Hematopoietic multipotent progenitor cell (in vitro differentiated cells): ENCODE results near the gene OR2A2. TPM values are rescaled to one million over a fixed set of nuclear protein-coding genes. Genes with fewer than 3 reads are reported as not detected.
"Not testable (repeated sequence)": the region's sequence is repeated elsewhere in the genome, so short reads cannot be mapped to it uniquely, and the experiment has no call there.

Source experiments
- DNase-seq, 3 donors: peaks; one replicate each; pipeline ENCODE4 v3.0.0-alpha.2; 2011 to 2015; ENCODE audit warnings: low read depth in 2 of 3, low spot score in 2 of 3
- total RNA-seq: library from RNA; depleted of rRNA; stranded (reverse); fragments of >200 nt; gene quantifications from one replicate; pipeline ENCODE4 v1.2.3, GENCODE V29; 2012

The OR2A2 gene, protein sequence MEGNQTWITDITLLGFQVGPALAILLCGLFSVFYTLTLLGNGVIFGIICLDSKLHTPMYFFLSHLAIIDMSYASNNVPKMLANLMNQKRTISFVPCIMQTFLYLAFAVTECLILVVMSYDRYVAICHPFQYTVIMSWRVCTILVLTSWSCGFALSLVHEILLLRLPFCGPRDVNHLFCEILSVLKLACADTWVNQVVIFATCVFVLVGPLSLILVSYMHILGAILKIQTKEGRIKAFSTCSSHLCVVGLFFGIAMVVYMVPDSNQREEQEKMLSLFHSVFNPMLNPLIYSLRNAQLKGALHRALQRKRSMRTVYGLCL
- not detected for total RNA-seq

- no peak for DNase-seq
Observed at GRCh38 chr7:144109283-144109682, at the start of gene OR2A2. OR2A2 (plus strand) TSS chr7:144109583; CDS start chr7:144109583, 0 bp downstream.

GRCh38 chr7:144063710-144064109 is 45.7 kb upstream of the OR2A2 start:
- DNase-seq: no peak

GRCh38 chr7:144069511-144069910 is 39.9 kb upstream of the OR2A2 start, which contains the start of gene OR2A25:
OR2A25 (plus strand) TSS chr7:144069811; CDS start chr7:144074220, 4,409 bp downstream.
- DNase-seq: no peak

DNA sequence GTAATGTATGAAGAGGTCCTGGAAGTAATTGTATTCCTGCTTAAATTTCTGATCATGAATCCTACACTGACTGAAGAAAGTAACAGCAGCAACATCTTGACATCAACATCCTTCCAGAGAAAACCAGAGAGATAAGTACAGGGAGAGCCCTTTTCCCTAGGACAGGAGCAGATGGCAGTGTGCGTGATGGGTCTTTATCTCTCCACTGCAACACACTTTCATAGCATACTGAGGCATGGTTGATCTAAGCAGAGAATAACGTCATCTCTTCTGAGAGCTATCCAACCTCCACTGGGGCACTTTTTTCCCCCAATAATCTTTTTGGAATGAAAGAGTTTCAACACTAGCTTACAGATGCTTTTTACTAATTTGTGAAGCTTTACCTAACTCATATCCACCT is 39.4 kb upstream of the OR2A2 start:
- no peak for DNase-seq

- no peak for DNase-seq
Observed at GRCh38 chr7:144074374-144074773, 35.0 kb upstream of the OR2A2 start.

DNA sequence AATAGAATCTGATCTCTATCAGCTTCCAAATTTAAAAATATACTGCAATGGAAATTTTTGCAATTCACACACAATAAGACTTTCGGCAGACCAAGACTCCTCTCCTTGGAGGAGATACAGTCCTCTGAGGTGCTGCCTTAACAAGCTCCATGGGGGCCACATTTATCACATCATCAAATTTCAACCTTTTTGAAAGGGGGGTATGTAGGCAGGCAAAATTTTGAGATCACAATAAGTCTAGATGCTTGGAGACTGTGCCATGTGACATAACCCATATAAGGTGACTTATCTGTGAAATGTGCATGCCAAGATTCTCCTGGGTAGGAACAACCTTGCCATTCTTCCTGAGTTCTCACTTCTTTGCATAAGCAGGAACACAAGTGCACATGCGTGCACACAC is 23.4 kb upstream of the OR2A2 start, which contains the start of gene OR2A12:
TSS of gene OR2A12 (plus strand) at position 301 of the 400 bp plus-strand sequence. CDS start 8,830 bp downstream, outside the sequence.
- DNase-seq: no peak

DNA sequence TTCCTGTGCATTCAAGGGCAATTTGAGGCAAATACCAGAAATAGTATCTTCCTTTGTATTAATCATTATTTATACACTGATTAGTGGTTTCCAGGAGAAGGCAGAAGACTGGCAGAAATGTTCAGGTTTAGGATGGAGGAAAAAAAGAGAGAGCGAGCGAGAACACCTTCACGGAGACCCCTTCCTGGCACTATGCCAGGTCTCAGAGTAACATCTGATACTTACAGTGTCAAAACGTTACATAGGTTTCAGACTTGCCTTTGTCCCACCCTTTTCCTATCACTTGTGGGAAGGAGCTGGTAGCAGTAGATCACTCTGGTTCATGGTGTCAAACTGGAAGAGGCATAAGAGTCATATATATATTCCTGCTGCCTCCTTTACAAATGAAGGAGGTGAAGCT is 22.7 kb upstream of the OR2A2 start:
- no peak for DNase-seq

DNA sequence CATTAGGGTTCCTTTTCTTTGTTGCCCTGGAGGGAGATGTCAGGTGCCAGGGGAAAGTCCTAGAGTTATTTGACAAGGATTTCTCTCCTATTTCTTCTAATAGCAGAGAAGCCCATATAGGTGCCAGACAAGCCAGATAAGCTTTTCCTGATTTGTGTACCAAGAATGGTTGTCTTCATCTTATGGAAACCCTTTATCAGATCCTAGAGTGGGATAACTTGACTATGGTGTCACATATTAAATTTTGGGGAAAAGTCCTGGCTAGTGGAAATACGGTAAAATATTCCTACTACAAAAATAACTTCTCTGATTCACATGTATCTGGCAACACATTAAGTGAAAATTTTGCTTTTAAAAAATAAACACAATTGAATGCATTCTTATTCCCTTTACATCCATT is 22.2 kb upstream of the OR2A2 start:
- no peak for DNase-seq

DNA sequence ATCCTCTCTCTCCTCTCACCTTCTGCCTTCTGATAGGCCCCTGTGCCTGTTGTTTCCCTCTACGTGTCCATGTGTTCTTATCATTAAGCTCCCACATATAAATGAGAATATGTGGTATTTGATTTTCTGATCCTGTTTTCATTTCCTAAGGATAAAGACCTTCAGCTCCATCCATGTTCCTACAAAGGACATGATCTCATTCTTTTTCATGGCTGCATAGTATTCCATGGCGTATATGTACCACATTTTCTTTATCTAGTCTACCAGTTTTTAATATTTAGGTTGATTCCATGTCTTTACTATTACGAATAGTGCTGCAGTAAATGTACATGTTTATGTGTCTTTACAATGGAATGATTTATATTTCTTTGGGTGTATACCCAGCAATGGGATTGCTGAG is 18.7 kb upstream of the OR2A2 start:
- DNase-seq: no peak

- DNase-seq: no peak
Observed at GRCh38 chr7:144098776-144099175, 10.6 kb upstream of the OR2A2 start.

GRCh38 chr7:144100607-144101006 is 8.8 kb upstream of the OR2A2 start:
- DNase-seq: no peak

DNA sequence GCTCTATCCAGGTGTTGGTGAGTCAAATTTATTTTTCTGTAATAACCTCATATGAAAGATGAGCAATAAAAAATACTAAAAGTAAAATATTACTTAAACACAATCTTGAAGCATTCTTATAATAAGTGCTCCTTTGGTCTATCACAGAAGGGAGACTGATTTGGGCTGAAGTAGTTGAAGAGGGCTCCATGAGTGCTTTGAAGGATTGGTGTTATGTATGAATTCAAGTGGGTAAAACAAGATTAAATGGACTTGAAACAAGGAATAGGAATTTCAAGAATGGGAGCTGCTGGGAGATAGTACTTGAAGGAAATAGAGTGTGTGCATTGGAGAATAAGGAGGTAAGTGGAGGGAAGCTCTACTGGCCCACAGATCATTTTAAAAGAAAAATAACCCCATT is 7.3 kb upstream of the OR2A2 start:
- DNase-seq: no peak

DNA sequence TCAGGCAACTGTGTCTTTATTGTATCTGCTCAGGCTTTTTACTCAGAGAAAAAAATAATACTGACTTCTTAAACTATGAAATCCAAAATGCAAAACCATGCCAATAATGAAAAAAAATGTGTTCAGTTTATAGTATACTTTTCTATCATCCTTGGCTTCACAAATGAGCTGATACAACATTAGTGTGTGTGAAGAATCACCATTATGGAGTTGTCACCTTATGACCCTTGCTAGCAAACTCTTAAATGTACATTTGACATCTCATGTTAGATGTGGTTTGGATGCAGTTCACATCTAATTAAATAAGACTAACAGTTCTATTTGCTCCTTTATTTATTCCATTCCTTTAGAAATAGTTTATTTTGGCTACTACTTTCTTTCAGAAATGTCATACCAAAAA is 4.2 kb upstream of the OR2A2 start:
- DNase-seq: no peak

GRCh38 chr7:144110272-144110671 is 889 bp downstream of the OR2A2 start:
- DNase-seq: no peak

DNA sequence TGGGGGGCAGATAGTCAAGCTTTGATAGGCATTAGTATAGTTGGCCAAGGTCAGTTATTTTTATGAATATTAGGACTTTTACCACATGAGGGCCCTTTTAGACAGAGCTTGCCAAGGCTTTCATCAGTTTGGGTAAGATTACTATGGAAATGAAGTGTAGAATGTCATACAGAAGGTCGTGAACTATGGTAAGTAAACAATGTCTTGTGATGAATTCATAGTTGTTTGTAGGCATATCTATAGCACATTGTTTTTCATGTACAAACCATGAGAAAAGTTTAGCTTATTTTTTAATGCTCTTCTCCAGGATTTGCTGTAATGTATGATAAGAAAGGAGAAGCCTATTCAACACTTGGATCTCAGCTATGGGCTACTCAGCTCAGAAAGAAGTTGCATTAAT is 4.3 kb downstream of the OR2A2 start:
- DNase-seq: no peak

DNA sequence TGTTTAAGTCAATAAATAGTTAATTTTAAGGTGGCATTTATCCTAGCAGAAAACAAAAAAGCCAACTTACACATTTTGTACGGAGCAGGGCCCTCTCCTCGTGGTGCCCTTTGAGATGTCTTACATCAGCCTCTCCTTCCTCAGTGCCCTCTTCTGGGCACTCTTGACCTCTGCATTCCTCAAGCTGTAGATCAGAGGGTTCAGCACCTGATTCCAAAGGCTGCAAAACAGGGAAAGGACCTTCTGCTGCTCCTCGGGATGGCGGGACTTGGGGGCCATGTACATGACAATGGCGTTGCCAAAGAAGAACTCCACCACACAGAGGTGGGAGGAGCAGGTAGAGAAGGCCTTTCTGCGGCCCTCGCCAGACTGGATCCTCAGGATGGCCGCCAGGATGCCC is 9.0 kb downstream of the OR2A2 start:
- no peak for DNase-seq

DNA sequence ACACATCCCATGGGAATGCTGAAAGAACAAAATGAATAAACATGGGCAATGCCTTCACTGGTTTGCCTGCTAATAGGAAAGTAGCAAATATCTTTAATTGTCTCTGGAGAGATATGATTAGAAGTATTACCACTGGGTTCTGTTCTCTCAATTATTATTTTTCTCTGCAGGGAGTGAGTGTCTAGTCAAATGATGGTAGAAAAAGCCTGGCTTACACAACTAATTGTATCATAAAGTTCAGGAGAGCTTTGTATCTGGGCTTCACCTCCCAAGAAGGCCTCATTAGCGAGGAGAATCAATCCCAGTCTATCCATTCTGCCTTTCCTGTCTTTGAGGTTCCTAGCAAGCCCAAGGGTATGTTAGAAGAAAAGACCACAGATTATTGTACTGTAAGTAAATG is 13.5 kb downstream of the OR2A2 start, which contains the start of gene OR2A14:
TSS of gene OR2A14 (plus strand) at position 301 of the 400 bp plus-strand sequence. CDS start 5,937 bp downstream, outside the sequence.
- no peak for DNase-seq

- peak; percentile 58 to 86 (median 76) for DNase-seq
Observed at GRCh38 chr7:144127714-144128334, 18.4 kb downstream of the OR2A2 start.

- not testable (repeated sequence) for DNase-seq
Observed at GRCh38 chr7:144129601-144130000, 20.2 kb downstream of the OR2A2 start.

DNA sequence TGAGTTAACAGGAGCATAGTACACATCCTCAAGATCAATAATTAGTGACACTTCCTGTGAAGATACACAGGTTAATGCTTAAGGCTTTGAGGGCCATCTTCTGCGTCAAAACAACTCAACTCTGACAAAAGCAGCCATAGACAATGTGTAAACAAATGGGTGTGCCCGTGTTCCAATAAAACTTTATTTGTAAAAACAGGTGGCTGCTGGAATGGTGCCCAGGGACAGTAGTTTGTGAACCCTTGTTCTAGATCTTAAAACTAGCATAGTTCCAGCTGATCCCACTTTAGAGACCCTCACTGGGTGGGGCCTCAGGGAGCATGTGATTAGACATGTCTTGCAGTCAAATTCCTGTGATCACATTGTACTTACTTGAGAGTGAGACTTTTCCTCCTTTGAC is 21.3 kb downstream of the OR2A2 start:
- no peak for DNase-seq

DNA sequence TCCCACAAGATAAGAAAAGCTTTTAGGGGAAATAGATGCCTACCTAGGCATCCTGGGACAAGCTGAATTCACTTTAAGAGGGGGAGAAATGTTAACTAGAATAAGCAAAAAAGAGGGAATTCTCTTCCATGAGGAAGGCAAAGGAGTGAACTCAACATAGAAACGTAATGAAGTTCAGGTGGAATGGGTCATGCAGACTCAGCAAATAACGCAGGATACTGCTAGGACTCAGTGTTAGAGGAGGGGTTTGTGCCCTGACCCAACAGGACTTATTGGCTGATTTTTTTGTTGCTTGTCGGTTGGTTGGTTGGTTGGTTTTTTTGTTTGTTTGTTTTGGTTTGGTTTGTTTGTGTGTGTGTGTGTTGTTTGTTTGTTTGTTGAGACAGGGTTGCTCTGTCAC is 22.9 kb downstream of the OR2A2 start:
- DNase-seq: no peak

- no peak for DNase-seq
Observed at GRCh38 chr7:144133307-144133706, 23.9 kb downstream of the OR2A2 start.
